22Rv1 (cell line): Measurements from ENCODE around the gene FDCSP.

ENCODE experiments used
- CTCF ChIP-seq: fragments of 450-650 bp; IDR thresholded peaks from 2 replicates; pipeline ENCODE4 v1.5.1; 2017; ENCODE audit warnings: mild to moderate bottlenecking
- ZFX ChIP-seq: fragments of 450-650 bp; IDR thresholded peaks from 2 replicates; pipeline ENCODE4 v1.6.1; 2017; ENCODE audit warnings: antibody characterized with exemption, borderline replicate concordance

GRCh38 chr4:70183940-70184246 is 42.0 kb upstream of the FDCSP start:
- TF ChIP-seq CTCF (peak; percentile 71), ZFX (no peak)
